Measurements from ENCODE around the gene CYP4F3.
"Not testable (repeated sequence)": the region's sequence is repeated elsewhere in the genome, so short reads cannot be mapped to it uniquely, and the experiment has no call there.

The CYP4F3 gene

DNA sequence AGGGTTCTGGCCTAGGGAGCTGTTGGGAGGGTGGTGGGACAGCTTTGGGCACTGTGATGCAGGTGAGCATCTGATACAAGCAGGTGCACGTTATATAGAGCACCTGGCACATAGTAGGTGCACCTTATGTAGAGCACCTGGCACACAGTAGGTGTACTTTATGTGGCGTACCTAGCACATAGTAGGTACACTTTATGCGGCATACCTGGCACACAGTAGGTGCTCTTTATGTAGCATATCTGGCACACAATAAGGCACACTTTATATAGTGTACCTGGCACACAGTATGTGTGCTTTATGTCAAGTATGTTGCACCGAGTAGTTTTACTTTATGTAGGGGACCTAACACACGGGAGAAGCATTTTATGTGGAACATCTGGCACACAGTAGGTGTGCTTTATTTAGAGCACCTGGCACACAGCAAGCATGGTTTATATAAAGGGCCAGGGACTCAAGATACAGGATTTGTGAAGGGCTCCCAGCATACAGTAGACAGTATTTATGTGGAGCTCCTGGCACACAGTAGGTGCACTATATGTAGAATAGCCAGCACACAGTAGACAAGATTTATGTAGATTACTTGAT is 30.6 kb downstream of the CYP4F3 start:
- no peak for DNase-seq (ENCODE audit: low read depth)

DNA sequence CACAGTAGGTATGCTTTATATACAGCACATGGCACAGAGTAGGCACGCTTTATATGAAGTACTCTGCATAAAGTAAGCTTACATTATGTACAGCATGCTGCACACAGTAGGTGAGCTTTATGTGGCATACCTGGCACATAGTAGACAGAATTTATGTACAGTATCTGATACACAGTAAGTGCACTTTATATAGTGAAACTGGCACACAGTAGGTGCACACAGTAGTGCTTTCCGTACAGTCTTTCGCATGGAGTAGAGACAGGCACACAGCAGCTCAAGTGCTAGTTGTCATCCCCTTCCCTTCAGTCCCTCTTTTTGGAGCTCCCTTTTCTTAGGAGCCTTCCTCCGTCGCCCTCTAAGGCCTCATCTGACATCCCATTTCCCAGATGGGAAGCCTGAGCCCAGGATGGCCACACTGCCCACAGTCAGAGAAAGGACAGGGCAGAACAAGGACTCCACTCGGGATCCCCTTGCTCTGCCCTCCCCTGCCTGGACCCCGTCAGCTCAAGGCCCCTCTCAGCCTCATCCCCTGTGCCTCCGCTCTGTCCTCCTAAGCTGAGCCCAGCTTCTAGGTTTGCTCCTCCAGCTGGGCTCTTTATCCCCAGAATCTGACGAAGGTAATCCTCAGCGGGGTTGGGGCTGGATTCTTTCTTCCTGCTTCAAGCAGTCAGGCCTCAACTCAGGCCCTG is 31.3 kb downstream of the CYP4F3 start:
- DNase-seq (ENCODE audit: low read depth): no peak

DNA sequence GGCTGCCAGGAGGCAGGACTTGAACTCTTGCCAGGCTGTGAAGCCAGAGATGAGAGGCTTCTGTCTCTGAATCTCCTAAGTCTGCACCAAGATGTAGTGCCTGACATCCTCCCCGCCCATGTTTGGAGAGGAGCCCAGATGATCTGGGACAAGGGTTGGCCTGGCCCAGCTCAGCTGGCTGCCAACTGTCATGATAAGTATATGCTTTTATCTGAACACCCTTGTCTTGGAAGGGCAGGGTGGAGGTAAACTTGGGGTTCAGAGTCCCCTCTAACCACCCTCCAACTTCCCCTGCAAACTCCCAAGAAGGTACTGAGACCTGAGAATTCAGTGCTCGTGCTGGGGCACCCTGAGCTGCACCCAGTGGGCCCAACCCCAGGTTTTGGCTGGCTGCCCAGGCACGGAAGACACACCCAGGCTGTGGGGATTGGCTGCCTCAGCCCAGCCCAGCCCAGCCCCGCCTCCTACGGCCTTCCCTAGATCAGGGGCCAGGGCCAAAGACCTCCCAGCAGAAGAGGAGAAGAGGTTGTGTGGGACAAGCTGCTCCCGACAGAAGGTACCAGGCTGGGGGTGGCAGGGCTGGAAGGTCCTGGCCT is 32.0 kb downstream of the CYP4F3 start, which contains the start of gene CYP4F12:
CYP4F12 (plus strand) TSS at position 508 of the 596 bp plus-strand sequence. CDS start 443 bp downstream, outside the sequence.
- DNase-seq (ENCODE audit: low read depth): no peak

DNA sequence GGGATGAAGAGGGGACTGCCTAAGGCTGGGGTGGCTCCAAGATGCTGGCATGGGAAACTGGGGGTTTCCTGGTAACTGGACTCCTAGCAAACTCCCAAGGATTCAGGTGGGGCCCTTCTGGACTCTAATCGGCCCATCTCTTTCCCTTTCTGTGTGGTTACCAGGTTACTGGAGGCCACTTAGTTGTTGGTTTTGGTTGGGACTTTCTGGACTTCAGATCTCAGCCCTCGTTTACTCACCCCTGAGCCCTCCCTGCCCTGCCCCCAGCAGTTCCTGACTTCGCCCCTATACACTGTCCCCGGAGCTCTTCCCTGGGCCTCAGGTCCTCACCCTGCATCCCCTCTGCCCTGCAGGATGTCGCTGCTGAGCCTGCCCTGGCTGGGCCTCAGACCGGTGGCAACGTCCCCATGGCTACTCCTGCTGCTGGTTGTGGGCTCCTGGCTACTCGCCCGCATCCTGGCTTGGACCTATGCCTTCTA is 32.5 kb downstream of the CYP4F3 start:
- DNase-seq (ENCODE audit: low read depth): no peak

DNA sequence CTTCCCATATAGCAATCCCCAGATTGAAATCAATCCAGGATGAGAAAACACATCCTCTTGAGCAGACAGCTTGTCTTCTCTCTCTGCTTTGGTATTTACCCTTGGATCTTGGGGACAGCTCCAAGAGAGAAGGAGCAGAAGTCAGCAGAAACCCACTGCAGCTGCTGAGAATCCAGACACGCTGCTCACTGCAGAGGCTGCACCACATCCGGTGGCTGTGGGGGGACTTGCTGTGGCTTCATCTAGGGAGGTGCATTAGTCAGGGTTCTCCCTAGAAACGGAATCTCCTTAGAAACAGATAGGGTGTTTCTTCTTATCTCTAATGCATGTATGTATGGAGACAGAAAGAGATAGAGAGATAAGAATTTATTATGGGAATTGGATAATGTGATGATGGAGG is 34.9 kb downstream of the CYP4F3 start:
- DNase-seq (ENCODE audit: low read depth): no peak

DNA sequence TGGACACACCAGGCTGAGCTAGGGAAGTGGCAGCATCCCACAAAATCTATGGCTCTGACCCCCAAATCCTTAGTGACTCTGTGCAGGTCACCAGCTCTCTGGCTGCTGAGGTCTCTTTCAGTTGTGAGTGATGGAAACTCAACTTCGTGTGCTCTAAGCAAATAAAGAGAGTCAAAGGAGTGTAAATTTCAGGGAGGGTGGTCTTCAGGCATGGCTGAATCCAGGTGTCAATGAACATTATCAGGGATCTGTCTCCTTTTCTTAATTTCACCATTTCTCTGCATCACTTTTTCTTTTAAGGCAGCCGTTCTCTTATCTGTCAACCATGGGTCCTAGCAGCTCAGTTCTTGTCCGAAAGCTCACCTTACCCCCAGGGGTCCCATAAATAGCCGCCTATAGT is 38.4 kb downstream of the CYP4F3 start:
- no peak for DNase-seq (ENCODE audit: low read depth)

DNA sequence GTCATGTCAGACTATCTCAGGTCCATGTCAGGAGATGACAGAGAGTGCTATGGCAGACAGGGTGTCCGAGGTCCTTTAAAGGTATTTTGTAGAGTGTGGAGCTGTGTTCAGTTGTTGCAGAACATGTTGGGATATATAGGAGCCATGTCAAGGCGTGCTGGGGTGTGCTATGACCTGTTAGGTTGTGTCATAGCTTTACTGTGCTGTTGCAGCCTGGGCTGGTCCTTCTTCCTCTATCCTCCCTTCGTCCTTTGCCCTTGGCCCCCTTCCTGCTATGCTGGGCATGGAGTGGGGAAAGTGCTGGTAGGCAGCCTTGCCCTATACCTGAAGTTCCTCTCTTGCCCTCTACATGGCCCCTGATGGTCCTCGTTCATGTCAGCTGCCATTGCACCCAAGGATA is 39.2 kb downstream of the CYP4F3 start:
- not testable (repeated sequence) for DNase-seq (ENCODE audit: low read depth)

DNA sequence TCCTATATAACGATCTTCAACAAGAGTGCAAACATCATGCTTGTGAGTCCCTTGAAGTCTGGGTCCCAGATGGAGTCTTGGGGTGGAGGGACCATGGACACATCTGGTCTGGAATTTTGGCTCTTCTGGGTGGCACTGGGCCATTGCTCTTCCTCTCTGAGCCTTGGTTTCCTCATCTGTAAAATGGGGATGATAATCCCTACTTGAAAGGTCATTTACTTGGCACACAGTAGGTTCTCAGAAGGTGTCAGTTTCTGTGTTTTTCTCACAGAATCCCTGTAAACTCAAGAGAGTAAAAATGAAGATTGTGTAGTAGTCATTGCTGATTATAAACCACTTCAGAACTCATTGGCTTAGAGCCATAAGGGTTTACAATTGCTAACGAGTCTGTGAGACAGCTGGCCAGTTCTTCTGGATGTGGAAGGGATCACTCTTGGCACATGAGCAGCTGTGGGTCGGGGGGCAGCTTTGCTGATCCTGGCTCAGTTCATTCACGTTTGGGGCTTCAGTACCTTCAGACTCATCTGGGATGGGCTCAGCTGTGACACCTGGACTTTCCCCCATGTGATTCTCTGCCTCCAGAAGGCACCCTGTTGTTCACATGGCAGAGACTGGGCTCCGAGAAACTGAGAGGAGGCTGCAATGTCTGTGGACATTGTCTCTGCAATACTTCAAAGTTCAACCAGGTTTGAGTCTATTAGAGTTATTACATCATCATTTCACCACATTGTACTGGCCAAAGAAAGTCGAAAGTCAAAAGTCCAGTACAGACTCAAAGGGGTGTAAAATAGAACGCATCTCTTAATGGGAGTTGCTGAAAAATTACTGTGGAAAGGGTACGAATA is 40.0 kb downstream of the CYP4F3 start:
- DNase-seq (ENCODE audit: low read depth): no peak

DNA sequence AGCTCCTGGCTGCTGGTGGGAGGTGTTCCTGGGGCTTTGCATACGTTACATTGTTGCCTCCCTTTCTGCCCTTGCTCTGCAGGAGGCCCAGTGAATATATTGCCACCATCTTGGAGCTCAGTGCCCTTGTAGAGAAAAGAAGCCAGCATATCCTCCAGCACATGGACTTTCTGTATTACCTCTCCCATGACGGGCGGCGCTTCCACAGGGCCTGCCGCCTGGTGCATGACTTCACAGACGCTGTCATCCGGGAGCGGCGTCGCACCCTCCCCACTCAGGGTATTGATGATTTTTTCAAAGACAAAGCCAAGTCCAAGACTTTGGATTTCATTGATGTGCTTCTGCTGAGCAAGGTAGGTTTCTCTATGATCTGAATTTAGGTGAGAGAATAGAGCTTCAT is 42.7 kb downstream of the CYP4F3 start:
- DNase-seq (ENCODE audit: low read depth): no peak

DNA sequence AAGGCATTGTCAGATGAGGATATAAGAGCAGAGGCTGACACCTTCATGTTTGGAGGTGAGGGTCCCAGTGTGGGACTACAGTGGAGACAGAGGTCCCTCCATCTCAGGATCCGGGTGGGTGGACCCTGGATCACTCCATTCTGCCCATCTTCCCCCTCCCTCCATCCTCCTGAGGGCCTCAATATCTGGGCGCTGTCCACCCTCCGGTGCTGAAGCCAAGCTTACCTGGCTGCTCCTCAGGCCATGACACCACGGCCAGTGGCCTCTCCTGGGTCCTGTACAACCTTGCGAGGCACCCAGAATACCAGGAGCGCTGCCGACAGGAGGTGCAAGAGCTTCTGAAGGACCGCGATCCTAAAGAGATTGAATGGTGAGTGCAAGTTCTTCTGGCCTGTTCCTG is 44.1 kb downstream of the CYP4F3 start:
- no peak for DNase-seq (ENCODE audit: low read depth)

DNA sequence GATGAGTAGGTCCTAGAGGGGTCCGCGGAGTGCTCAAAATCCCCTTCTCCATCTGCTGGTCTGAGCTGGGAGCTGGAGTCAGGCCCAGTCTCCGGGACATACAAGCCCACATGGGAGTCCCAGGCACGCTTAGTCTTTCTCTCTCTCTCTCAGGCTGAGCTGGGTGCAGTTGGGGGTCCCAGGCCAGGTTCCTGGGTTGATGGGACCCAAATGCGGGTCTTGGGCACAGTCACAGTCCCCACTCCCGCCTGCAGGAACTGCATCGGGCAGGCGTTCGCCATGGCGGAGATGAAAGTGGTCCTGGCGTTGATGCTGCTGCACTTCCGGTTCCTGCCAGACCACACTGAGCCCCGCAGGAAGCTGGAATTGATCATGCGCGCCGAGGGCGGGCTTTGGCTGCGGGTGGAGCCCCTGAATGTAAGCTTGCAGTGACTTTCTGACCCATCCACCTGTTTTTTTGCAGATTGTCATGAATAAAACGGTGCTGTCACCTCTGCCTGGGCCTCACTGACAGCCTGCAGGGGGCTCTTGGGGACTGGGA is 56.0 kb downstream of the CYP4F3 start:
- no peak for DNase-seq (ENCODE audit: low read depth)

DNA sequence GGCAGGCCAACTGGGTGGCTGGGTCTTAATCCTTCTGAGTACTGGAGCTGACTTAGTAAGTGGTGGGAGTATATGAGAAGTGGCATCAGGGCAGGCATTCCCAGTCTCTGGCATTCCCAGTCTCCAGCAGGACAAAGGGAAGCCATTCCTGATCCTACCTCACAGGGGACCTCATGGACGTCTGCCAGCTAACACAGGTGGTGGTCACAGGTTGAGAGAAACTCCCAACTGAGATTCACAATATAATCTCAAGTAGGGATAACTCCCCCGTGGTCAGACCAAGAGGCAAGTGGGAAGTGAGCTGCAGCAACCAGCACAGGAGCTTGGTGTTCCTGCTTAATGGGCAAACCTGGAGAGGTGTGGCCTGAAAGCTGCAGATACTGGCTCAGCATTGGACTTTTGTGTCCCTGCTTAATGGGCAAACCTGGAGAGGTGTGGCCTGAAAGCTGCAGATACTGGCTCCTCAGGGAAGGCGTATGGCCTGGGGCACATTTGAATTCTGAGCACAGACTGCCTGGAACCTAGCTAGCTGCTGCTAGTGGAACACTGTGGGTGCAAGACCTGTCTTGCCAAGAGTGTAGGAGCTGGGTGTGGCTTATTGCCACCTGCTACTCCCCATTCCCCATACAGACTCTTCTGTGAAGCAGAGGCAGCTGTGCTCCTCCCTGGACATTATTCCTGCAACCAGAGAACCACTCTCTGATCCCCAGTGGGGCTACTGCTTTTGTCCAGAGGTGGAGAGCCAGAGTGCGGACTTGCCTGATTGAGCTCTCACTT is 61.2 kb downstream of the CYP4F3 start:
- DNase-seq (ENCODE audit: low read depth): no peak

DNA sequence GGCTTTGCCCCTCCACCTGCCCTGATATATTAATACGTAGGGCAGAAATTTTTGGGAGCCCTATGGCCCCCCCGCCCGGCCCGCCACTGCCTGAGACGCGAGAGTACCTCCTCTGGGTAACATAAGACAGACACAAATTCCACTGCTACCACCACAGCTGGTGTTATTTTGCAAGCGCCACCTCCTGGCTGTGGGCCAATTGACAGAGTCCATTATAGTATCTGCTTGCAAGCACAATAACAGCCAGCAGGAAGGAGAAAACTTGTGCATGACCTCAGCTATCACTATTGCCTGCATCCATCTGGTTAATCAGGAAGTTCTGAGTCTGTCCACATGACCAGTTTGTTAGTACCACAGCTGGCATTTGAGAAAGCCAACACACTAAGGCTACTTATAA is 61.8 kb downstream of the CYP4F3 start:
- no peak for DNase-seq (ENCODE audit: low read depth)

Measured in T-helper 22 cell (primary cell).